B cell (primary cell): ENCODE data around the gene ZNF804A. TPM values are rescaled to one million over a fixed set of nuclear protein-coding genes. Genes with fewer than 3 reads are reported as not detected.

Experiments used
- ATAC-seq: fragments of 200-7000 bp; cut with Tn5 transposase; one replicate; pipeline ENCODE4 v1.10.0; 2021; ENCODE audit warnings: low read depth, mild to moderate bottlenecking, moderate number of reproducible peaks, moderate library complexity
- CTCF ChIA-PET: fragments of 350-600 bp; sonication (Branson Sonifier 250); formaldehyde crosslinking; loops from one replicate; lab custom pipeline; 2021; ENCODE audit warnings: antibody characterized with exemption, inconsistent platforms; lab: Charles Lee
- POLR2A ChIA-PET: fragments of 350-600 bp; sonication (Branson Sonifier 250); formaldehyde crosslinking; loops from one replicate; lab custom pipeline; 2021; ENCODE audit warnings: antibody characterized with exemption; lab: Charles Lee
- DNase-seq: peaks from one replicate; pipeline ENCODE4 v3.0.0; 2013
- H2AFZ ChIP-seq: 2 replicates; pipeline ENCODE4 v1.6.1; 2012; ENCODE audit warnings: mild to moderate bottlenecking, low read depth, low read length; ENCODE audit not compliant: insufficient read depth, poor library complexity, severe bottlenecking
- H3K27ac ChIP-seq, 2 donors: 1 replicate in 1 of 2; 2 replicates in 1 of 2; pipeline ENCODE4 v1.5.1; 2012 to 2013; ENCODE audit warnings: low read length in 2 of 2, mild to moderate bottlenecking in 2 of 2, moderate library complexity in 1 of 2
- H3K27me3 ChIP-seq, 4 experiments: fragments of 200-600 bp in 1 of 4; sonication (generic) in 1 of 4; replicated peaks in 1 of 4; 1 replicate in 2 of 4; 2 replicates in 2 of 4; pipeline versions ENCODE4 v1.6.1 to v1.7.0; 2013 to 2016; ENCODE audit warnings: low read length in 3 of 4, mild to moderate bottlenecking in 2 of 4, mixed read lengths in 1 of 4, moderate library complexity in 1 of 4; ENCODE audit not compliant: insufficient read depth in 4 of 4, control insufficient read depth in 3 of 4; ENCODE audit errors: control extremely low read depth in 1 of 4
- H3K36me3 ChIP-seq, 2 experiments: replicated peaks in 1 of 2; 1 replicate in 1 of 2; 2 replicates in 1 of 2; pipeline versions ENCODE4 v1.6.1 to v1.7.1; 2013; ENCODE audit warnings: low read length in 1 of 2; ENCODE audit not compliant: insufficient read depth in 2 of 2, control insufficient read depth in 1 of 2; ENCODE audit errors: control extremely low read depth in 1 of 2, extremely low read depth in 1 of 2
- H3K4me1 ChIP-seq, 2 donors: fragments of 200-600 bp in 1 of 2; sonication (generic) in 1 of 2; 1 replicate in 1 of 2; 2 replicates in 1 of 2; pipeline versions ENCODE4 v1.5.1 to v1.6.1; 2013 to 2017; ENCODE audit warnings: low read length in 2 of 2; ENCODE audit not compliant: control insufficient read depth in 2 of 2, insufficient read depth in 2 of 2
- H3K4me2 ChIP-seq: replicated peaks from 2 replicates; pipeline ENCODE3; 2012; ENCODE audit warnings: mild to moderate bottlenecking, low read depth, low read length; ENCODE audit not compliant: poor library complexity, severe bottlenecking
- H3K4me3 ChIP-seq, 5 experiments: fragments of 200-600 bp in 1 of 5; sonication (generic) in 1 of 5; 1 replicate in 3 of 5; 2 replicates in 2 of 5; pipeline versions ENCODE4 v1.5.1 to v1.7.0; 2011 to 2016; ENCODE audit warnings: low read length in 4 of 5, mild to moderate bottlenecking in 4 of 5, low read depth in 2 of 5, control low read depth in 1 of 5, moderate library complexity in 1 of 5; ENCODE audit not compliant: insufficient read depth in 1 of 5; ENCODE audit errors: control extremely low read depth in 1 of 5, extremely low read depth in 1 of 5
- H3K79me2 ChIP-seq: fragments of 200-600 bp; sonication (generic); one replicate; pipeline ENCODE4 v1.6.0; 2016; ENCODE audit warnings: low read length; ENCODE audit not compliant: control insufficient read depth, insufficient read depth
- H3K9ac ChIP-seq: fragments of 200-600 bp; sonication (generic); 2 replicates; pipeline ENCODE4 v1.6.1; 2017; ENCODE audit warnings: mild to moderate bottlenecking, low read length, moderate library complexity
- H3K9me3 ChIP-seq, 3 donors: one replicate each; pipeline versions ENCODE4 v1.6.1 to v1.7.1; 2013; ENCODE audit warnings: low read length in 2 of 3; ENCODE audit not compliant: control insufficient read depth in 2 of 3, insufficient read depth in 1 of 3; ENCODE audit errors: control extremely low read depth in 1 of 3
- H4K20me1 ChIP-seq: 2 replicates; pipeline ENCODE4 v1.6.0; 2012; ENCODE audit warnings: mild to moderate bottlenecking, low read length; ENCODE audit not compliant: insufficient read depth, control insufficient read depth, poor library complexity, severe bottlenecking
- H3K27ac Mint-ChIP-seq: one replicate; pipeline ENCODE4 v1.8.0; 2021; ENCODE audit warnings: mixed read lengths
- H3K27me3 Mint-ChIP-seq: one replicate; pipeline ENCODE4 v1.8.0; 2021; ENCODE audit warnings: mixed read lengths
- H3K4me1 Mint-ChIP-seq: one replicate; pipeline ENCODE4 v1.8.0; 2021; ENCODE audit warnings: mixed read lengths
- H3K4me3 Mint-ChIP-seq: one replicate; pipeline ENCODE4 v1.8.0; 2021; ENCODE audit warnings: mixed read lengths
- H3K9me3 Mint-ChIP-seq: one replicate; pipeline ENCODE4 v1.8.0; 2022; ENCODE audit warnings: mixed read lengths; ENCODE audit not compliant: insufficient read depth
- CTCF ChIP-seq: fragments of 200-600 bp; IDR thresholded peaks from one replicate; pipeline ENCODE4 v1.8.0; 2022; ENCODE audit warnings: antibody characterized with exemption, mild to moderate bottlenecking
- EZH2 ChIP-seq: IDR thresholded peaks from 2 replicates; pipeline ENCODE4 v1.6.1; 2012; ENCODE audit warnings: borderline replicate concordance, low read depth, mild to moderate bottlenecking, moderate library complexity, low read length; ENCODE audit not compliant: insufficient read depth, poor library complexity, severe bottlenecking
- WGBS: methylation state at CpG from one replicate; pipeline ENCODE4 v1.1.5; 2013; ENCODE audit warnings: missing lambda C conversion rate; ENCODE audit not compliant: insufficient coverage; 5-methylcytosine and 5-hydroxymethylcytosine counted together
- intact Hi-C: fragments of 100-400 bp; cut with micrococcal nuclease; formaldehyde crosslinking; loops from one replicate; pipeline ENCODE4 v1.10.0; 2022
- polyA plus RNA-seq: library from polyadenylated mRNA; depleted of rRNA; stranded (reverse); fragments of >200 nt; gene quantifications from 2 replicates; pipeline ENCODE4 v1.2.3, GENCODE V29; 2012
- total RNA-seq, 2 donors: library from RNA; stranded (reverse); fragments of 120-200 nt in 1 of 2; gene quantifications; 1 replicate in 1 of 2; 2 replicates in 1 of 2; pipeline versions ENCODE4 v1.2.3 to v1.2.4, GENCODE V29; 2013 to 2022

Gene ZNF804A
- total and polyA plus RNA-seq, 2 donors (not counting 1 experiment from before 2014, with no cell fraction given), result 1.2 to 2.4 TPM

DNA sequence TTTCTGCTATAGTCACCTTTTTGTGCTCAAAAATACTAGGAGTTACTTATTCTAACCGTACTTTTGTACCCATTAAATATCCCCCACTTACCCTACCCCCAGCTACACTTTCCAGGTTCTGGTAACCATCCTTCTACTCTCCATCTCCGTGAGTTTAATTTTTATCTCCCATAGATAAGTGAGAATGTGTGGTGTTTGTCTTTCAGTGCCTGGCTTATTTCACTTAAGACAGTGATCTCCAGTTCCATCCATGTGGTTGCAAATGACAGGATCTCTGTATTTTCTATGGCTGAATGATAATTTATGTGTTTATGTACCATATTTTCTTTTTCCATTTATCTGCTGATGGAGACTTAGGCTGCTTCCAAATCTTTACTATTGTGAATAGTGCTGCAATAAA, 323.3 kb downstream of the ZNF804A start:
- Histone ChIP-seq H2AFZ (no peak overlapping the region), H3K9me3 (peaks cover 0 to 3% (median 0%) of the 10 kb centered on the region in 3 donors), H3K27ac (no peak overlapping the region), H3K27me3 (no peaks in the 10 kb centered on the region), H3K4me2 (no peak overlapping the region), H3K4me3 (no peak overlapping the region), H3K9ac (no peak overlapping the region), H3K79me2 (no peaks in the 10 kb centered on the region), H4K20me1 (no peaks in the 10 kb centered on the region), H3K4me1 (no peaks in the 10 kb centered on the region), H3K36me3 (no peaks in the 10 kb centered on the region)
- H3K27ac Mint-ChIP-seq, result no peak overlapping the region
- peaks cover 12% of the 10 kb centered on the region for H3K9me3 Mint-ChIP-seq
- ChIA-PET POLR2A (no interaction called here), CTCF (no interaction called here)
- intact Hi-C loops, result no loop called here
- H3K27me3 Mint-ChIP-seq, result no peaks in the 10 kb centered on the region
- no peaks in the 10 kb centered on the region for H3K4me1 Mint-ChIP-seq
- TF ChIP-seq EZH2 (no peak), CTCF (no peak)
- no peak for ATAC-seq
- no peak for DNase-seq
- H3K4me3 Mint-ChIP-seq, result no peak overlapping the region
- no CpG with 5 or more reads among the region's 2 CpGs for WGBS

DNA sequence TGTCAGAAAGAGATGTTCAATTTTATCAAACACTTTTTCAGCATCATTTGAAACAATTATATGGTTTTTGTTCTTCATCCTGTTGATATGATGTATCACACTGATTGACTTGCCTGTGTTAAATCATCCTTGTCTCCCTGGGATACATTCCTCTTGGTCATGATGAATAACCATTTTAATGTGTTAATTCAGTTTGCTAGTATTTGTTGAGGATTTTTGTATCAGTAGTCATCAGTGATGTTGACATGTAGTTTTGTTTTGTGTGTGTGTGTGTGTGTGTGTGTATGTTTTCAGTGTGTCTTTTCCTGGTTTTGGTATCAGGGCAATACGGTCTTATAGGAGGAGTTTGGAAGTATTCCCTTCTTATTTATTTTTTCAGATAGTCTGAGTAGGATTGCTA, 325.4 kb downstream of the ZNF804A start:
- POLR2A ChIA-PET, result no interaction called here
- H3K9me3 Mint-ChIP-seq, result peaks cover 13% of the 10 kb centered on the region
- ATAC-seq (no peak), DNase-seq (no peak)
- no peak overlapping the region for H3K9ac ChIP-seq
- intact Hi-C loops, result no loop called here
- H3K4me3 ChIP-seq, result no peak overlapping the region
- H3K4me2 ChIP-seq, result no peak overlapping the region
- TF ChIP-seq CTCF (no peak), EZH2 (no peak)
- H4K20me1 ChIP-seq, result no peaks in the 10 kb centered on the region
- H3K27ac Mint-ChIP-seq, result no peak overlapping the region
- H3K27me3 Mint-ChIP-seq, result no peaks in the 10 kb centered on the region
- H3K4me1 Mint-ChIP-seq, result no peaks in the 10 kb centered on the region
- CTCF ChIA-PET, result no interaction called here
- H3K4me1 ChIP-seq, result no peaks in the 10 kb centered on the region
- H3K9me3 ChIP-seq, result peaks cover 0 to 13% (median 4%) of the 10 kb centered on the region in 3 donors
- no peaks in the 10 kb centered on the region for H3K79me2 ChIP-seq
- no CpG with 5 or more reads among the region's 1 CpG for WGBS
- H3K27ac ChIP-seq, result no peak overlapping the region
- no peaks in the 10 kb centered on the region for H3K27me3 ChIP-seq
- H3K36me3 ChIP-seq, result no peaks in the 10 kb centered on the region
- no peak overlapping the region for H3K4me3 Mint-ChIP-seq
- H2AFZ ChIP-seq, result no peak overlapping the region
